CD14-positive monocyte (primary cell): Measurements from ENCODE around the gene F2RL3. TPM values are rescaled to one million over a fixed set of nuclear protein-coding genes. Genes with fewer than 3 reads are reported as not detected.

Experiments
- DNase-seq, 3 donors: peaks; one replicate each; pipeline ENCODE4 v3.0.0-alpha.2; 2011 to 2022
- H2AFZ ChIP-seq: 2 replicates; pipeline ENCODE4 v1.6.0; 2012; ENCODE audit warnings: mild to moderate bottlenecking, low read depth, low read length, inconsistent platforms; ENCODE audit not compliant: insufficient read depth, poor library complexity, severe bottlenecking
- H3K27ac ChIP-seq, 2 donors: 1 replicate in 1 of 2; 2 replicates in 1 of 2; pipeline ENCODE4 v1.5.1; 2012 to 2013; ENCODE audit warnings: low read length in 2 of 2, control low read depth in 1 of 2, inconsistent platforms in 1 of 2, low read depth in 1 of 2, mild to moderate bottlenecking in 1 of 2
- H3K27me3 ChIP-seq, 2 donors: one replicate each; pipeline versions ENCODE4 v1.6.0 to v1.6.1; 2011 to 2013; ENCODE audit warnings: low read length in 2 of 2; ENCODE audit not compliant: control insufficient read depth in 2 of 2, insufficient read depth in 2 of 2
- H3K36me3 ChIP-seq, 2 donors: replicated peaks in 1 of 2; 1 replicate in 1 of 2; 2 replicates in 1 of 2; pipeline versions ENCODE4 v1.5.1 to v1.6.1; 2012 to 2013; ENCODE audit warnings: low read length in 2 of 2, control low read depth in 1 of 2, inconsistent platforms in 1 of 2, mild to moderate bottlenecking in 1 of 2; ENCODE audit not compliant: insufficient read depth in 2 of 2, control insufficient read depth in 1 of 2
- H3K4me1 ChIP-seq, 2 donors: 1 replicate in 1 of 2; 2 replicates in 1 of 2; pipeline versions ENCODE4 v1.5.1 to v1.6.1; 2012 to 2013; ENCODE audit warnings: low read length in 2 of 2, control low read depth in 1 of 2, inconsistent platforms in 1 of 2, mild to moderate bottlenecking in 1 of 2, moderate library complexity in 1 of 2; ENCODE audit not compliant: insufficient read depth in 2 of 2, control insufficient read depth in 1 of 2
- H3K4me2 ChIP-seq: replicated peaks from 2 replicates; pipeline ENCODE3; 2012; ENCODE audit warnings: low read length, moderate library complexity, mild to moderate bottlenecking; ENCODE audit not compliant: poor library complexity, severe bottlenecking; ENCODE audit errors: extremely low read depth
- H3K4me3 ChIP-seq, 3 experiments: fragments of 200-600 bp in 1 of 3; sonication (generic) in 1 of 3; replicated peaks in 1 of 3; 1 replicate in 2 of 3; 2 replicates in 1 of 3; pipeline ENCODE4 v1.5.1; 2011 to 2013; ENCODE audit warnings: low read length in 3 of 3, mild to moderate bottlenecking in 3 of 3, control low read depth in 2 of 3, low read depth in 2 of 3, inconsistent platforms in 1 of 3, moderate library complexity in 1 of 3
- H3K79me2 ChIP-seq: 2 replicates; pipeline ENCODE4 v1.6.0; 2012; ENCODE audit warnings: mild to moderate bottlenecking, control low read depth, inconsistent platforms, low read length, moderate library complexity; ENCODE audit not compliant: insufficient read depth
- H3K9ac ChIP-seq: 2 replicates; pipeline ENCODE4 v1.6.0; 2017; ENCODE audit warnings: low read length, mild to moderate bottlenecking; ENCODE audit not compliant: insufficient read depth, poor library complexity, severe bottlenecking
- H3K9me3 ChIP-seq, 2 donors: replicated peaks in 1 of 2; 1 replicate in 1 of 2; 2 replicates in 1 of 2; pipeline versions ENCODE4 v1.5.1 to v1.6.1; 2012 to 2013; ENCODE audit warnings: low read length in 2 of 2, control low read depth in 1 of 2; ENCODE audit not compliant: control insufficient read depth in 1 of 2, insufficient read depth in 1 of 2
- H4K20me1 ChIP-seq: 2 replicates; pipeline ENCODE4 v1.6.0; 2012; ENCODE audit warnings: mild to moderate bottlenecking, low read length, control low read depth, moderate library complexity; ENCODE audit not compliant: insufficient read depth
- H3K27ac Mint-ChIP-seq, 7 donors: one replicate each; pipeline ENCODE4 v1.8.0; 2020; ENCODE audit warnings: mild to moderate bottlenecking in 7 of 7, mixed read lengths in 7 of 7, moderate library complexity in 6 of 7, inconsistent platforms in 2 of 7
- H3K27me3 Mint-ChIP-seq, 3 donors: one replicate each; pipeline ENCODE4 v1.8.0; 2021 to 2022; ENCODE audit warnings: low read depth in 3 of 3, mild to moderate bottlenecking in 3 of 3, mixed read lengths in 3 of 3, moderate library complexity in 3 of 3, inconsistent platforms in 1 of 3
- H3K36me3 Mint-ChIP-seq, 2 donors: one replicate each; pipeline ENCODE4 v1.8.0; 2020; ENCODE audit warnings: mixed read lengths in 2 of 2, inconsistent platforms in 1 of 2, mild to moderate bottlenecking in 1 of 2
- H3K4me1 Mint-ChIP-seq: one replicate; pipeline ENCODE4 v1.8.0; 2020; ENCODE audit warnings: mild to moderate bottlenecking, mixed read lengths
- H3K4me3 Mint-ChIP-seq, 2 donors: one replicate each; pipeline ENCODE4 v1.8.0; 2020; ENCODE audit warnings: mild to moderate bottlenecking in 2 of 2, mixed read lengths in 2 of 2, moderate library complexity in 1 of 2
- H3K9me3 Mint-ChIP-seq, 7 donors: one replicate each; pipeline ENCODE4 v1.8.0; 2020 to 2022; ENCODE audit warnings: mixed read lengths in 7 of 7, mild to moderate bottlenecking in 6 of 7, moderate library complexity in 6 of 7, inconsistent platforms in 2 of 7
- WGBS: methylation state at CpG from one replicate; pipeline ENCODE4 v1.1.5; 2013; ENCODE audit warnings: missing lambda C conversion rate; ENCODE audit not compliant: insufficient coverage; 5-methylcytosine and 5-hydroxymethylcytosine counted together
- intact Hi-C, 2 donors: fragments of 100-400 bp; cut with micrococcal nuclease; formaldehyde crosslinking; loops; one replicate each; pipeline versions ENCODE4 v1.15.0 to v1.15.1; 2023
- polyA plus RNA-seq, 3 donors: library from polyadenylated mRNA; depleted of rRNA in 1 of 3; unstranded in 2 of 3; stranded (reverse) in 1 of 3; fragments of 300-500 nt in 2 of 3; fragments of >200 nt in 1 of 3; fragmentation: Illumina TruSeq in 2 of 3; gene quantifications; 1 replicate in 2 of 3; 2 replicates in 1 of 3; pipeline ENCODE4 v1.2.3, GENCODE V29; 2012 to 2021
- TF ChIP-seq, protein P1 (sequence below): fragments of 200-600 bp; IDR thresholded peaks from one replicate; pipeline ENCODE4 v1.8.0; 2022; ENCODE audit warnings: antibody characterized with exemption, mild to moderate bottlenecking

F2RL3 gene
- polyA plus RNA-seq, 3 donors, result 0.05 TPM; not detected in 2

GRCh38 chr19:16861834-16862233, 27.0 kb upstream of the F2RL3 start:
- peaks cover 2 to 8% (median 3%) of the 10 kb centered on the region in 3 donors for H3K27me3 Mint-ChIP-seq
- no peak overlapping the region for H3K4me3 Mint-ChIP-seq
- no peak overlapping the region for H3K9ac ChIP-seq
- no peak overlapping the region for H3K4me3 ChIP-seq
- 73% methylated on average over 2 of the region's 5 CpGs for WGBS
- peaks cover 0 to 2% of the 10 kb centered on the region in 2 donors for H3K27me3 ChIP-seq
- H3K79me2 ChIP-seq, result no peaks in the 10 kb centered on the region
- H3K4me1 Mint-ChIP-seq, result peaks cover 20% of the 10 kb centered on the region
- H3K4me2 ChIP-seq, result no peak overlapping the region
- DNase-seq, result no peak
- intact Hi-C loops, result no loop called here
- H3K36me3 Mint-ChIP-seq, result peaks cover 76 to 90% of the 10 kb centered on the region in 2 donors
- no peak overlapping the region for H2AFZ ChIP-seq
- peak overlapping the region in 2 of 7 donors; percentile 52 to 68 for H3K27ac Mint-ChIP-seq
- TF ChIP-seq, protein P1, sequence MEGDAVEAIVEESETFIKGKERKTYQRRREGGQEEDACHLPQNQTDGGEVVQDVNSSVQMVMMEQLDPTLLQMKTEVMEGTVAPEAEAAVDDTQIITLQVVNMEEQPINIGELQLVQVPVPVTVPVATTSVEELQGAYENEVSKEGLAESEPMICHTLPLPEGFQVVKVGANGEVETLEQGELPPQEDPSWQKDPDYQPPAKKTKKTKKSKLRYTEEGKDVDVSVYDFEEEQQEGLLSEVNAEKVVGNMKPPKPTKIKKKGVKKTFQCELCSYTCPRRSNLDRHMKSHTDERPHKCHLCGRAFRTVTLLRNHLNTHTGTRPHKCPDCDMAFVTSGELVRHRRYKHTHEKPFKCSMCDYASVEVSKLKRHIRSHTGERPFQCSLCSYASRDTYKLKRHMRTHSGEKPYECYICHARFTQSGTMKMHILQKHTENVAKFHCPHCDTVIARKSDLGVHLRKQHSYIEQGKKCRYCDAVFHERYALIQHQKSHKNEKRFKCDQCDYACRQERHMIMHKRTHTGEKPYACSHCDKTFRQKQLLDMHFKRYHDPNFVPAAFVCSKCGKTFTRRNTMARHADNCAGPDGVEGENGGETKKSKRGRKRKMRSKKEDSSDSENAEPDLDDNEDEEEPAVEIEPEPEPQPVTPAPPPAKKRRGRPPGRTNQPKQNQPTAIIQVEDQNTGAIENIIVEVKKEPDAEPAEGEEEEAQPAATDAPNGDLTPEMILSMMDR, result no peak
- peaks cover 26% of the 10 kb centered on the region for H4K20me1 ChIP-seq
- H3K27ac ChIP-seq, result no peak overlapping the region
- peaks cover 17 to 20% of the 10 kb centered on the region in 2 donors for H3K4me1 ChIP-seq
- peaks cover 46 to 89% of the 10 kb centered on the region in 2 donors for H3K36me3 ChIP-seq
- H3K9me3 Mint-ChIP-seq, result peaks cover 0 to 5% (median 0%) of the 10 kb centered on the region in 7 donors
- H3K9me3 ChIP-seq, result no peaks in the 10 kb centered on the region

DNA sequence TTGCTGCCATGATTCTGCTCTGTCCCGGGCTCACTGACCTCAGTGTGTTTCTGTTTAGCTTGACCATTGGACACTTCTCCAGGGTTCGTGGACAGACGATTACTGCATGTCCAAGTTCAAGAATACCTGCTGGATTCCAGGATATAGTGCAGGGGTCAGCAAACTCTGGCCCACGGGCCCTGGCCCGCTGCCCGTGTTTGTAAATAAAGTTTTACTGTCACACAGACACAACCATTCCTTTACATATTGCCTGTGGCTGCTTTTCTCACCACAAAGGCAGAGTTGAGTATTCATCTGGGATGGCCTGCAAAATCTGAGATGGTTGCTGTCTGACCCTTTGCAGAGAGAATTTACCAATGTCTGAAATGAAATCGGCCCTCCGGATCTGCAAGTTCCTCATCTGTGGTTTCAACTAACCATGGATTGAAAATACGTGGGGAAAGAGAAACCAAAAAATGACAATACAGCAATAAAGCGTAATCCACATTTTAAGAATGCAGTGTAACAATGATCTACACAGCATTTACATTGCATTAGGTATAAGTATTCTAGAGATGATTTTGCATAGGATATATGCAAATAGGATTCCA, 25.9 kb upstream of the F2RL3 start:
- peak overlapping the region in 2 of 7 donors; percentile 41 to 75 for H3K27ac Mint-ChIP-seq
- 88% methylated on average over 6 of the region's 10 CpGs for WGBS
- Histone ChIP-seq H3K4me3 (peak overlapping the region in 1 of 3 experiments; percentile 55), H3K27me3 (peaks cover 0 to 2% of the 10 kb centered on the region in 2 donors), H3K9me3 (no peaks in the 10 kb centered on the region), H3K36me3 (peaks cover 50 to 89% of the 10 kb centered on the region in 2 donors), H3K4me1 (peaks cover 17 to 20% of the 10 kb centered on the region in 2 donors), H3K79me2 (no peaks in the 10 kb centered on the region), H2AFZ (no peak overlapping the region), H3K9ac (no peak overlapping the region), H3K27ac (peak overlapping the region in 1 of 2 donors; percentile 61), H3K4me2 (peak overlapping the region; percentile 61), H4K20me1 (peaks cover 33% of the 10 kb centered on the region)
- peak overlapping the region in 1 of 2 donors; percentile 42 for H3K4me3 Mint-ChIP-seq
- TF ChIP-seq, protein P1, result no peak
- peaks cover 75 to 91% of the 10 kb centered on the region in 2 donors for H3K36me3 Mint-ChIP-seq
- peak; percentile 22 to 33 (median 24) for DNase-seq
- peaks cover 20% of the 10 kb centered on the region for H3K4me1 Mint-ChIP-seq
- intact Hi-C loops, result no loop called here
- peaks cover 0 to 5% (median 0%) of the 10 kb centered on the region in 7 donors for H3K9me3 Mint-ChIP-seq
- peaks cover 3 to 10% (median 3%) of the 10 kb centered on the region in 3 donors for H3K27me3 Mint-ChIP-seq
